ENCODE measurements around the gene MLXIPL. TPM values are rescaled to one million over a fixed set of nuclear protein-coding genes. Genes with fewer than 3 reads are reported as not detected.

Gene MLXIPL
- total RNA-seq, 1 donor, result 0.72 TPM

- H2AFZ ChIP-seq (ENCODE audit: low read length), result no peak overlapping the region
- H3K4me2 ChIP-seq (ENCODE audit: insufficient read depth, low read length), result no peak overlapping the region
- H3K9me3 ChIP-seq (ENCODE audit: low read depth, low read length), result no peaks in the 10 kb centered on the region
- no peaks in the 10 kb centered on the region for H3K4me1 ChIP-seq (ENCODE audit: insufficient read depth, low read length)
- H3K27me3 ChIP-seq (ENCODE audit: insufficient read depth, low read length), result no peaks in the 10 kb centered on the region
- H3K36me3 ChIP-seq (ENCODE audit: insufficient read depth, low read length), result no peaks in the 10 kb centered on the region
- no peaks in the 10 kb centered on the region for H4K20me1 ChIP-seq (ENCODE audit: insufficient read depth, low read length)
- no peak overlapping the region for H3K27ac ChIP-seq (ENCODE audit: low read depth, low read length)
- no peaks in the 10 kb centered on the region for H3K79me2 ChIP-seq (ENCODE audit: insufficient read depth, low read length)
- TF ChIP-seq, protein P1, sequence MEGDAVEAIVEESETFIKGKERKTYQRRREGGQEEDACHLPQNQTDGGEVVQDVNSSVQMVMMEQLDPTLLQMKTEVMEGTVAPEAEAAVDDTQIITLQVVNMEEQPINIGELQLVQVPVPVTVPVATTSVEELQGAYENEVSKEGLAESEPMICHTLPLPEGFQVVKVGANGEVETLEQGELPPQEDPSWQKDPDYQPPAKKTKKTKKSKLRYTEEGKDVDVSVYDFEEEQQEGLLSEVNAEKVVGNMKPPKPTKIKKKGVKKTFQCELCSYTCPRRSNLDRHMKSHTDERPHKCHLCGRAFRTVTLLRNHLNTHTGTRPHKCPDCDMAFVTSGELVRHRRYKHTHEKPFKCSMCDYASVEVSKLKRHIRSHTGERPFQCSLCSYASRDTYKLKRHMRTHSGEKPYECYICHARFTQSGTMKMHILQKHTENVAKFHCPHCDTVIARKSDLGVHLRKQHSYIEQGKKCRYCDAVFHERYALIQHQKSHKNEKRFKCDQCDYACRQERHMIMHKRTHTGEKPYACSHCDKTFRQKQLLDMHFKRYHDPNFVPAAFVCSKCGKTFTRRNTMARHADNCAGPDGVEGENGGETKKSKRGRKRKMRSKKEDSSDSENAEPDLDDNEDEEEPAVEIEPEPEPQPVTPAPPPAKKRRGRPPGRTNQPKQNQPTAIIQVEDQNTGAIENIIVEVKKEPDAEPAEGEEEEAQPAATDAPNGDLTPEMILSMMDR (IDR thresholded peaks at IDR 0.05; ENCODE audit: extremely low read depth, low read depth, low read length), result no peak
- DNase-seq (ENCODE audit: insufficient read length, low spot score, missing footprints), result peak; percentile 48
- no peak overlapping the region for H3K4me3 ChIP-seq (ENCODE audit: insufficient read depth, low read length)
Measured at GRCh38 chr7:73599916-73600315, 24.4 kb downstream of the MLXIPL start.

DNA sequence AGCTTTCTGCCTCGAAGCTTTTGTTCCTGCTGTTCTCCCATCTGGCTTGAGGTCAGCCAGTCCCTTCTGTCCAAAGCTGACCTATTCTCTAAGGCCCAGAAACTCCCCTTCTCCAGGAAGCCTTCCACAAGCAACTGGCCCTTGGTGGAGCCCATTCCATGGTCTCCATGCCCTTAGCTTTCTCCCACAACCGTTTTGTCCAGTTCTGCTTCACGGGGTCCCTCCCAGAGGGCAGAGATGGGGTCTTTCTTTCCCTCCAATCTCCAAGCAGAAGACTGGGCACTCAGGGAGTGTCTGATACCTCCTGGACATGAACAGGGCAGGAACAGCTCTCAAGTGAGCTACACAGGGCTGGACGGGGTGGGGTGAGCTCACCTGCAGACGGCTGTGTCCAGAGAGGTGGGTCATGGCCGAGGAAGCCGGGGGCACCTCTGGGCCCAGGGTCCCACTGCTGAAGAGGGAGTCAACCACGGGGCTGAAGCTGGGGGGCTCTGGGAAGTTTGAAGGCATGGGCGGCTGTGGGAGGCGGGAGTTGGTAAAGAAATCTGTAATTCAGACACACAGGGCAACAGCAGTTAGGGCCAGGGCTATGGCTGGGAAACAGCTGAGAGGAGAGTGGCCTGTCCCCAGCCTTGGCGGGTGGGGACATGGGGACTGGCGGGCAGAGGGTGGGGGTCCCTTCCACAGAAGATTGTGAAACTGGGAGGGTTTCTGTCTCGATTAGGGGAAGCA lies 25.0 kb downstream of the MLXIPL start:
- Histone ChIP-seq H2AFZ (ENCODE audit: low read length) (no peak overlapping the region), H4K20me1 (ENCODE audit: insufficient read depth, low read length) (no peaks in the 10 kb centered on the region), H3K4me2 (ENCODE audit: insufficient read depth, low read length) (no peak overlapping the region), H3K4me3 (ENCODE audit: insufficient read depth, low read length) (no peak overlapping the region), H3K36me3 (ENCODE audit: insufficient read depth, low read length) (no peaks in the 10 kb centered on the region), H3K27me3 (ENCODE audit: insufficient read depth, low read length) (no peaks in the 10 kb centered on the region), H3K27ac (ENCODE audit: low read depth, low read length) (no peak overlapping the region), H3K9me3 (ENCODE audit: low read depth, low read length) (no peaks in the 10 kb centered on the region), H3K4me1 (ENCODE audit: insufficient read depth, low read length) (no peaks in the 10 kb centered on the region), H3K79me2 (ENCODE audit: insufficient read depth, low read length) (no peaks in the 10 kb centered on the region)
- TF ChIP-seq, protein P1 (IDR thresholded peaks at IDR 0.05; ENCODE audit: extremely low read depth, low read depth, low read length), result no peak
- DNase-seq (ENCODE audit: insufficient read length, low spot score, missing footprints), result peak; percentile 70

GRCh38 chr7:73597978-73598782 lies 26.1 kb downstream of the MLXIPL start:
- no peak overlapping the region for H3K4me2 ChIP-seq (ENCODE audit: insufficient read depth, low read length)
- no peaks in the 10 kb centered on the region for H3K27me3 ChIP-seq (ENCODE audit: insufficient read depth, low read length)
- H4K20me1 ChIP-seq (ENCODE audit: insufficient read depth, low read length), result no peaks in the 10 kb centered on the region
- H3K36me3 ChIP-seq (ENCODE audit: insufficient read depth, low read length), result no peaks in the 10 kb centered on the region
- TF ChIP-seq, protein P1 (IDR thresholded peaks at IDR 0.05; ENCODE audit: extremely low read depth, low read depth, low read length), result no peak
- H3K4me3 ChIP-seq (ENCODE audit: insufficient read depth, low read length), result no peak overlapping the region
- H3K27ac ChIP-seq (ENCODE audit: low read depth, low read length), result no peak overlapping the region
- DNase-seq (ENCODE audit: insufficient read length, low spot score, missing footprints), result peak; percentile 83
- no peak overlapping the region for H2AFZ ChIP-seq (ENCODE audit: low read length)
- H3K4me1 ChIP-seq (ENCODE audit: insufficient read depth, low read length), result no peaks in the 10 kb centered on the region
- H3K79me2 ChIP-seq (ENCODE audit: insufficient read depth, low read length), result no peaks in the 10 kb centered on the region
- H3K9me3 ChIP-seq (ENCODE audit: low read depth, low read length), result no peaks in the 10 kb centered on the region
